GM13977 (cell line): ENCODE results near the gene KCNK1.

ENCODE experiments used
- DNase-seq: peaks from one replicate; pipeline ENCODE4 v3.0.0; 2012; ENCODE audit warnings: low spot score
- CTCF ChIP-seq: IDR thresholded peaks from 2 replicates; pipeline ENCODE4 v1.5.1; 2012; ENCODE audit warnings: mild to moderate bottlenecking, control low read depth; ENCODE audit not compliant: insufficient read depth; ENCODE audit errors: extremely low read depth, missing control alignments
- in situ Hi-C: fragments of 300-500 bp; cut with MboI; formaldehyde crosslinking; loops from one replicate; pipeline ENCODE4 v1.12.0; 2022; ENCODE audit warnings: low sequenced_read_pairs, low pct_unique_long_range_greater_than_20kb, mixed read lengths, inconsistent platforms; ENCODE audit not compliant: unreplicated experiment

KCNK1 gene

DNA sequence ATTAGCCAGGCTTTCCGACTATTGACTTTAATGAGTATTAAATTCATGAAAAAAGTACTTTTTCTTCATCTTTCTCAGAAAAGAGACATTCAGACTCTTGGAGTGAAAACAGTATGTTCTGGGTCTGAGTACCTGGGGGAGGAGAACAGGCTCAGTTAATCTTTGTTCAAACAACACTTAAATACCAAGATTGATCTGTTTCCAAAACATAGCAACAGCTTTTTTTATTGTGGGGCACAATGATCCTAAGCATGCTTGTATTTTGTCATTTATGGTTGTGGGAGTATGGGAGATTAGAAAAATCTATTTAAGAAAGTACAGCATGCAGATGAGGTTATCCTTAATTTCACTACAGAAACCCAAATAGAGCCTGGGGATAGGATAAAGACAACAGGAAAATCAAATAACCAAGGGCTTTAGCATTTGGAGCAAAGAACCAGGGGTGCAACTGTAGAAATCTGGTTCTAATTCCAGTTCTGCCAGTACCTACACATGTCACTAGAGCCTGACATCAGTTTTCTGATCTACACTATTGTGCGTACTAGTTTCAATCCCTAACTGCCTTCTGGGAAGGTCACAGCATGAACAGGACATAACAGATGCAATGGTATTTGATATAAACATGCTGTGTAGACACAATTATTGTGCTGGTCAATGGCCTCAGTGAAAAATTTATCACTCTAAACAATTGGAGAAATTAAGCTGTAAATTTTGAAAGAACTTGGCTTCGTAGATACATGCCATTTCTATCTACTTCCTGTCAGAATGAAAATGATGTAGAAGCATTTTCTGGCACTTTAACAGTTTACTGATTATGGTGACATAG lies 91.2 kb downstream of the KCNK1 start:
- TF ChIP-seq CTCF, result no peak
- in situ Hi-C loops, result no loop called here

GRCh38 chr1:233707153-233707879 lies 93.4 kb downstream of the KCNK1 start:
- no peak for TF ChIP-seq CTCF
- DNase-seq, result no peak
- in situ Hi-C loops, result no loop called here

More for the DNA sequence above, 91.2 kb downstream of the KCNK1 start:
- no peak for DNase-seq

DNA sequence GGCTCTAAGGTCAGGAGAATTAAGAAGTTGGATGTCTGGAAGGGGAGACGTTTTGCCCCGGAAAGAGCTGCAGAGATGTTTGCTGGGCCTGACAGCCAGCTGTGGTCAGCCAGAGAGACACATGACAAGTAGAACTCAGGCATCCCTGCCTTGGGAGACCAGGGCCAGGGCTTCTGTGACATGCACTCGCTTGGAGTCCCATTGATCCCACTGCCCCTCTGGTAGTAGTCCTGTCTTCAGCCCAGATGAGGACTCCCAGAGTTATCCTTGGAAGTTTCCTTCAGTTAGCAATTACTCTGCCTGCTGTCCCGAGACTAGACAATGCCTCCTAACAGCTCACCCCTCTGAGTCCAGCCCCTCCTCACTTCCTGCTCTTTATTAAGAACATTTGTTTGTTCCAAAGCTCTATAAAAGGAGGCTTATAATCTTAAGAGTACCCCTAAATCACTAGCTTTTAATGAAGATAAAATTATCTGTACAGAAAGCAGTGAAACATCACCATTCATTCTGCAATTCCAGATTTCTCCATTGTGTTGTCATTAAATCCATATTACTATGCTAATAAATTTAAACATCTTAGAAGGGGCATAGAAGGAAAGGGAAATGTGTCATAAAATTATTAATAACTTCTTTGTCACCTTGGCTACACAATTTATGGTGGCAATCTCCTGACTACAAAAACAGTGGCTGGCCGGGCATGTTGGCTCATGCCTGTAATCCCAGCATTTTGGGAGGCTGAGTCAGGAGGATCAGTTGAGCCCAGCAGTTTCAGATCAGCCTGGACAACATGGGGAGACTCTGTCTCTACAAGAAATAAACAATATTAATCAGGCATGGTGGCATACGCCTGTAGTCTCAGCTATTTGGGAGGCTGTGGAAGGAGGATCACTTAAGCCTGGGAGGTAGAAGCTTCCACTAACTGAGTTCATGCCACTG lies 94.2 kb downstream of the KCNK1 start:
- no peak for DNase-seq
- TF ChIP-seq CTCF, result no peak

GRCh38 chr1:233710031-233710430 lies 96.1 kb downstream of the KCNK1 start:
- in situ Hi-C loops, result no loop called here
- TF ChIP-seq CTCF, result no peak
- DNase-seq, result no peak

More for the DNA sequence above, 94.2 kb downstream of the KCNK1 start:
- in situ Hi-C loops, result no loop called here

- no peak for DNase-seq
- TF ChIP-seq CTCF, result no peak
- in situ Hi-C loops, result no loop called here
Observed at GRCh38 chr1:233710507-233710906, 96.6 kb downstream of the KCNK1 start.

DNA sequence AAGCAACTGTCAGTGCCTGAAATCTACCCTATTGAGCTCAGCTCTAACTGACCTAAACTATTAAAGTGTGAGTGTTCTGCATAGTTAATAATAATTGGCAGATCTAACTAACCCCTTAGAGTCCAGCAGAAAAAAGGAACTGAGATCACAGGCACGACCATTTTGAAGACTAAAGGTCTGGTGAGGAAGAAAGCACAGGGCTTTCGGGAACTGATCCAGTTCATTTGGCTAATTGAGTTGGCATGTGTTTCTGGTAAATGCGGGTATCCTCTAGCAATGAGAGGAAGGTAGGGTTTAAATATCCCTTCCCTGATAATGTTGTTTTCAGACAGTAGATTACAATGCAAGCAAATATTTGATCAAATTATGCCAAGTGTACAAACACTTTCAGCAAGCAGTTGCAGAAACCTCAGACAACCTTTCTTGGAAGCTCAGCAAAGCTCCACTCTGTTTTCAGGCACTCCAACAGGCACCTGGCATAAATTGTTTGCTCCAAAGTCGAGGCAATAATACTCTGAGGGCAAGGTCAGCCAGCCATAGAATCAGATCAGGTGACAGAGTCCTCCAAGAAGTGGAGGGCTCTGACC lies 100.8 kb downstream of the KCNK1 start:
- in situ Hi-C loops, result no loop called here
- DNase-seq, result no peak
- no peak for TF ChIP-seq CTCF
